AG04450 (cell line): ENCODE measurements around the gene RRP1B. TPM values are rescaled to one million over a fixed set of nuclear protein-coding genes. Genes with fewer than 3 reads are reported as not detected.
A peak's percentile ranks its signal among the peaks of the same experiment; 100 is the strongest.

Source experiments
- CTCF ChIA-PET: fragments of 300-600, 350-600 bp; formaldehyde crosslinking; extraction: SDS; loops from one replicate; lab custom pipeline; 2022; ENCODE audit warnings: antibody characterized with exemption, inconsistent platforms; lab: Charles Lee
- POLR2A ChIA-PET: fragments of 350-600 bp; formaldehyde crosslinking; extraction: SDS; loops from one replicate; lab custom pipeline; 2021; ENCODE audit warnings: antibody characterized with exemption, inconsistent platforms; lab: Yijun Ruan, JAX
- DNase-seq: peaks from one replicate; pipeline ENCODE4 v3.0.0-alpha.2; 2011; ENCODE audit warnings: low read depth, low spot score
- H3K27ac ChIP-seq: one replicate; pipeline ENCODE4 v1.5.1; 2012; ENCODE audit warnings: low read depth, low read length, control low read depth
- H3K27me3 ChIP-seq: one replicate; pipeline ENCODE4 v1.6.0; 2012; ENCODE audit warnings: low read length; ENCODE audit not compliant: control insufficient read depth, insufficient read depth
- H3K4me3 ChIP-seq: 2 replicates; pipeline ENCODE4 v1.5.1; 2011; ENCODE audit warnings: mild to moderate bottlenecking, low read depth, low read length, control low read depth
- H3K9me3 ChIP-seq: 2 replicates; pipeline ENCODE4 v1.5.1; 2012; ENCODE audit warnings: low read length; ENCODE audit not compliant: control insufficient read depth, insufficient read depth
- CTCF ChIP-seq: IDR thresholded peaks from 2 replicates; pipeline ENCODE4 v1.5.1; 2011; ENCODE audit warnings: low read depth, low read length, control low read depth, inconsistent platforms
- polyA plus RNA-seq: library from polyadenylated mRNA; depleted of rRNA; stranded (reverse); fragments of >200 nt; gene quantifications from 2 replicates; pipeline ENCODE4 v1.2.3, GENCODE V29; 2011

RRP1B gene
- polyA plus RNA-seq, 1 experiment: 17.4 TPM

DNA sequence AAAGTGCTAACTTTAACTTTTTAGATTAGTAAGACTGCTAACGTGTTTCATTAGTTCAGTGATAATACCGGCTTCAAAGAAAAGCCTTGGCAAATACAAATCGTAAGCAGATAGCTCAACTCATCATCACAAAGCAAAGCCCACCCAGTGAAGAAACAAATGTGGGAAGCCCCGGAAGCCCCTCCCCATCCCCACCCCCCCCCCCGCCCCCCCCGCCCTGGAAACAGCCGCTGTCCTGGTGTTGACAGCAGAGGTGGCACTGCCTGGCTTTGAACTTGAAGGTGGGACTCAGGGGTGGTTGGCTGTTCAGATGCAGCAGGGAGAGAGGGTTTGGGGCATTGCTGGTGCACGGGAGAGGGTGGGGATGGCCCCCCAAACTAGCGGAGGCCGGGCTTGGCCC, 73.7 kb downstream of the RRP1B start:
- TF ChIP-seq CTCF: no peak
- Histone ChIP-seq H3K9me3 (peaks cover 8% of the 10 kb centered on the region; the same call in 1 of the 2 replicates), H3K27me3 (no peaks in the 10 kb centered on the region), H3K27ac (no peak overlapping the region), H3K4me3 (0 out of 2 replicates have a peak overlapping the region, but pooled peaks have one; percentile 10)
- CTCF ChIA-PET: no interaction called here
- POLR2A ChIA-PET: interaction anchor here (0.9 kb wide), 1 partner anchor 13 kb away, joined by 5 read pairs; the partner anchor contains the start of gene PDXK
- DNase-seq: no peak

DNA sequence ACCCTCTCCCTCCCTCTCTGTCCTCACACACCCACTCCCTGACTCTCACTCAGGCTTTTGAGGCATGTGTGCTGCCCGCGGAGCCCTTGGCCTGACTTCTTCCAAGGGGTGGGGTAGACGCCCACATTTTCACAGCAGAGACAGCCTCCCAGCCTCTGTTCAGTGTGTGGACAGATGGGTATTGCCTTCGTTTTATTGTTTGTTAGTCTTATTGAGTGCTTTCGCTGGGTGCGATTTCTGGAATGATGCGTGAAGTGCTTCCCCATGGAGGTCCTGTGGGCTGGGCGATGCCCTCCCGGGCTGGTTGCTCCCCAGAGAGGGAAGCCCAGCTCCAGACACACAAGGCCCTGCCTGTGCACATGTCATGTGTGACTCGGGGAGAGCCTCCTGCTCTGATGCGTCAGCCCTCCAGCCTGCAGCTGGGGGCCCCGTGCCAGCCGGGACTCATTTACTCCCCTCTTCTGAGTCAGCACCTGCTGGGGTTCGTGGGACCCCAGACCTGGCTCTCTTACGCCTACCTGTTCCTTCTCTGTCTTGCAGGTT, 74.2 kb downstream of the RRP1B start:
- CTCF ChIA-PET: no interaction called here
- TF ChIP-seq CTCF: no peak
- Histone ChIP-seq H3K27me3 (no peaks in the 10 kb centered on the region), H3K9me3 (peaks cover 8% of the 10 kb centered on the region; the same call in 1 of the 2 replicates), H3K27ac (no peak overlapping the region), H3K4me3 (0 out of 2 replicates have a peak overlapping the region, but pooled peaks have one; percentile 10)
- no peak for DNase-seq
- POLR2A ChIA-PET: interaction anchor here (0.9 kb wide), 1 partner anchor 14 kb away, joined by 5 read pairs; the partner anchor contains the start of gene PDXK

DNA sequence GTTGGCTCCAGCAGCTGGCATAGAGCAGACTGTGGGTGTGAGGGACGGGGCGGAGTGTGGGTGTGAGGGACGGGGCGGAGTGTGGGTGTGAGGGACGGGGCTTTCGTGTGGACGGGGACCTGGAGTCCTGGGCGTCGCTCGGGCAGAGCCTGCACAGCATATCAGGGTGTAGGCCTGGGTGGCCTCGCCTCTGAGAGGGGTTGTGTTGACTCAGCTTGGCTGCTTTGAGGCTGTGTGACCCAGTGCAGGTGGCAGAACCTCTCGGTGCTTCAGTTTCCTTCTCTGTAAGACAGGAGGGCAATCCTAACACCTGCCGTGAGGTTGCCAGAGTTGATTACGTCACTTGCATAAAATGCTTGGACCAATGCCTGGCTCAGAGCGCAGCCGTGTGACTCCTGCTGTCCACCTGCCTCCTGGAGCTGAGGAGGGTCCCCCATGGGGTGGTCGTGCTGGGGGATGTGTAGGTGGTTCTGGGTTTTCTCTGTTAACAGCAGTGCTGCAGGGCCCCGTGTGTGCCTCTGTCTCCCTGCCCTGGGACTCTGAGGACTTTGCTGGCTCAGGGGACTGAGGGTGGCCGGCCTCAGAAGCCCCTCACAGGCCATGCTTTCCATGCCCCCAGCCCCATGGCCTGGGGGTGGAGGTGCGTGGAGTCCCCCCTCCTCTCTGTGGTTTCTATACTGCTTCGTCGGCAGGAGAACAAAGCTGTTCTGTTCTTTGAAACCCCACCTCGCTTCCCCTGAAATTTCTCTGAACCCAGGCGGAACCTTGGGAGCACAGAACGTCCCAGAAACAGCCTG, 75.0 kb downstream of the RRP1B start:
- Histone ChIP-seq H3K4me3 (no peak overlapping the region), H3K27me3 (no peaks in the 10 kb centered on the region), H3K9me3 (peaks cover 8% of the 10 kb centered on the region; the same call in 1 of the 2 replicates), H3K27ac (peak overlapping the region; percentile 31)
- DNase-seq: no peak
- POLR2A ChIA-PET: interaction anchor here (0.9 kb wide), 1 partner anchor 15 kb away, joined by 5 read pairs; the partner anchor contains the start of gene PDXK
- CTCF ChIA-PET: interaction anchor here (1.4 kb wide), 1 partner anchor 241 kb away, joined by 5 read pairs; no protein-coding TSS in a partner anchor
- TF ChIP-seq CTCF: no peak

- Histone ChIP-seq H3K27ac (peak overlapping the region; percentile 31), H3K9me3 (peaks cover 8% of the 10 kb centered on the region; the same call in 1 of the 2 replicates), H3K4me3 (no peak overlapping the region), H3K27me3 (no peaks in the 10 kb centered on the region)
- no peak for TF ChIP-seq CTCF
- POLR2A ChIA-PET: no interaction called here
- CTCF ChIA-PET: interaction anchor here (1.4 kb wide), 1 partner anchor 240 kb away, joined by 5 read pairs; no protein-coding TSS in a partner anchor
- DNase-seq: no peak
Observed at GRCh38 chr21:43734928-43735229, 75.5 kb downstream of the RRP1B start.
